Astrocyte of the spinal cord (primary cell): ENCODE results near the gene ERC2.

Source experiments
- DNase-seq: peaks from one replicate; pipeline ENCODE4 v3.0.0; 2011; ENCODE audit warnings: low read depth, low spot score
- H3K4me3 ChIP-seq: 2 replicates; pipeline ENCODE4 v1.5.1; 2011; ENCODE audit warnings: low read depth, mild to moderate bottlenecking, low read length, moderate library complexity
- in situ Hi-C: cut with HindIII; loops from 2 replicates; pipeline ENCODE4 v1.10.0; 2017; ENCODE audit warnings: low sequenced_read_pairs
- TF ChIP-seq, protein P1 (sequence below): IDR thresholded peaks from 2 replicates; pipeline ENCODE4 v1.5.1; 2012; ENCODE audit warnings: low read depth, mild to moderate bottlenecking, low read length, inconsistent platforms

The ERC2 gene

DNA sequence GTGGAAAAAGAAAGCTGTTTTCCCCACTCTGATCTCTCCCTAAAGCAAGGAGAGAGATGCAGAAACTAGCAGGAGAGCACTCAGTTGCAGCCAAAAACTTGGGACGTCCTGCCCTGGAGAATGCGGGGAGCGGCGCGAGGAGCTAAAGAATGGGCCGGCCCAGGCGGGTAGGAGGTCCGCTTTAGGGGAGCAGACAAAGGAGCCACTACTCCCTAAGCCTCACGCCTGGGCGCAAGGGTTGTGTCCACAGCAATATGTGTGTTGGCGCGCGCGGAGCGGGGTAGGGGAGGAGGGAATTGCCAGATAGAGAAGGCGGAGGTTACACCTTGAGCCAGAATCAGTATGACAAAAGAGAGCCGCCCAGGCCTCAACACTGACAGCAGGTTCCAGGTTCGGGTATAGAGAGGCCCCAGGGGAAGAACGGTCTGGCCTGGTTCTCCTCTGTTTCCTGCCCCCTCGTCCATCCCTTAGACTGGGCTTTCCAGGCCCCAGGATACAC, 984.0 kb downstream of the ERC2 start:
- in situ Hi-C loops = loop anchor here (25.0 kb wide), 1 partner anchor 597 kb away; no protein-coding TSS in a partner anchor
- peak overlapping the region; percentile 73 for H3K4me3 ChIP-seq
- TF ChIP-seq, protein P1, sequence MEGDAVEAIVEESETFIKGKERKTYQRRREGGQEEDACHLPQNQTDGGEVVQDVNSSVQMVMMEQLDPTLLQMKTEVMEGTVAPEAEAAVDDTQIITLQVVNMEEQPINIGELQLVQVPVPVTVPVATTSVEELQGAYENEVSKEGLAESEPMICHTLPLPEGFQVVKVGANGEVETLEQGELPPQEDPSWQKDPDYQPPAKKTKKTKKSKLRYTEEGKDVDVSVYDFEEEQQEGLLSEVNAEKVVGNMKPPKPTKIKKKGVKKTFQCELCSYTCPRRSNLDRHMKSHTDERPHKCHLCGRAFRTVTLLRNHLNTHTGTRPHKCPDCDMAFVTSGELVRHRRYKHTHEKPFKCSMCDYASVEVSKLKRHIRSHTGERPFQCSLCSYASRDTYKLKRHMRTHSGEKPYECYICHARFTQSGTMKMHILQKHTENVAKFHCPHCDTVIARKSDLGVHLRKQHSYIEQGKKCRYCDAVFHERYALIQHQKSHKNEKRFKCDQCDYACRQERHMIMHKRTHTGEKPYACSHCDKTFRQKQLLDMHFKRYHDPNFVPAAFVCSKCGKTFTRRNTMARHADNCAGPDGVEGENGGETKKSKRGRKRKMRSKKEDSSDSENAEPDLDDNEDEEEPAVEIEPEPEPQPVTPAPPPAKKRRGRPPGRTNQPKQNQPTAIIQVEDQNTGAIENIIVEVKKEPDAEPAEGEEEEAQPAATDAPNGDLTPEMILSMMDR = no peak
- no peak for DNase-seq

DNA sequence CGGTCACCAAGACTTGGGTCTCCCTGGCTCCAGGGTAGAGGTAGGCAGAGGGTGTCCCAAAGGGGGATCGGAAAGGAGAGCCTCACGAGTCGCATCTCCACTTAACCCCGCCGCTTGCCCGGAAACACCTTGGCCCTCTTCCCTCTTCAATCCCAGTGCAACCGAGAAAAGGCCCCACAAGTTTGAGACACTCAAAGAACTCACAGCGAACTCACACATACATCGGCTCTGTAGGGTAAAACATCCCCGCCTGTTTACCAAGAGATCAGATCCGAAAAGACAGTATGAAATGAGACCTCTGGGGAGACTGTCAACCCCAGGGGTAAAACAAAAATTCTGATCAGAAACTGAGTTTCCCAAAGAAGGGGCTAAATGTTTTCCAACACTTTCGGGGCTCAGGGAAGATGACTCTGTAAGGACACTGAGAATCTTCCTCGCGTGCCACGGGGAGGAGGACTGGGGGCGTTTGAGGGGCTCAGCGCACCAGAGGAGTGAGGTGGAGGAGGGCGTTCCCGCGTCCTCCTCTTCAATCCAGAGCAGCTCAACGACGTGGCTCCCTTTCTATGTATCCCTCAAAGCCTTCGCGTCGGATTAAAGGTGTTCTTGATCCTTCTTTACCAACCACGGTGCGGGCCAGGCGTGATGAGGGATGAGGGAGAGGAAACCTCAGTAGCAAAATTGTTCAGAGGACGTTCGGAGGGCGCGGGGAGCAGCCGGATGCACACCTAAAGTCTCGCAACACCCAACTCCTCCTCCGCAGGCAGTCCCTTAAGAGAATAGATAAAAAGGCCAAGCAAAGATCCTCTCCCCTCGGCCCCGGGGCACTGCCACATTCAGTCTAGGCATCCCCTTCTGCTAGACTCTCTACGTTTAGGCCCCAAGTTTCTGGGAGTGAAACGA, 984.8 kb downstream of the ERC2 start:
- in situ Hi-C loops = loop anchor here (25.0 kb wide), 1 partner anchor 596 kb away; no protein-coding TSS in a partner anchor
- TF ChIP-seq, protein P1 = no peak
- peak overlapping the region; percentile 73 for H3K4me3 ChIP-seq
- no peak for DNase-seq

DNA sequence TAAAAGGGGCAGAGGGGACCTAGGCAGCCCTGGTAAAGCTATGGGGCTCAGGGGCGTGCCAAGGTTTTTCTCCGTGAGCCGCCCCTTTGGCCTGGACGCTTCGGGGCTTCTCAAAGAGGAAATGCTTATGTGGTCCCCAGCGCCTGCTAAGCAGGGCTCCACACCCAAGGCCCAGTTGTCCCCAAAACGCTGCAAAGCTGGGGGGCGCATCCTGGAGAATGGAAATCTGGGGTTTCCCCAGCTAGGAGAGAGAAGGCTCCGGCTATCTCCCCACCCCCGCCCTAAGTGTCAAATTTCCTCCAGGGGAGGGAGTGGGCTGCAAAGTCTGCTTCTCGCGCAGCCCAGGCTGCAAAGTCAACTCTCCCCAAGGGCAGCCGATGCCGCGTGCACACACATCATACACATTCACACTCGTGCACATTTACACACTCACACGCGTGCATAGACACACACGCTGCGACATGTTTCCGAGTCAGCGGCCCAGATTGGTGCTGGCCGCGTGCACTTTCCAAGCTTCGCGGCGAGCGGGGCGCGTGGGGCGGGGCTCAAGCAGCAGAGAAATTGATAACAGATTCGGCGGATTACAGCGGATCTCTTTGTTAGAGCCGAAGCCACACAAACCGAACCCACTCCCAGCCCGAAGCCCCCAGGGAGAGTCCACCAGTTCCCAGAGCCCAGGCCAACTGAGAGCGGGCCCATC, 985.6 kb downstream of the ERC2 start:
- in situ Hi-C loops = loop anchor here (25.0 kb wide), 1 partner anchor 595 kb away; no protein-coding TSS in a partner anchor

DNA sequence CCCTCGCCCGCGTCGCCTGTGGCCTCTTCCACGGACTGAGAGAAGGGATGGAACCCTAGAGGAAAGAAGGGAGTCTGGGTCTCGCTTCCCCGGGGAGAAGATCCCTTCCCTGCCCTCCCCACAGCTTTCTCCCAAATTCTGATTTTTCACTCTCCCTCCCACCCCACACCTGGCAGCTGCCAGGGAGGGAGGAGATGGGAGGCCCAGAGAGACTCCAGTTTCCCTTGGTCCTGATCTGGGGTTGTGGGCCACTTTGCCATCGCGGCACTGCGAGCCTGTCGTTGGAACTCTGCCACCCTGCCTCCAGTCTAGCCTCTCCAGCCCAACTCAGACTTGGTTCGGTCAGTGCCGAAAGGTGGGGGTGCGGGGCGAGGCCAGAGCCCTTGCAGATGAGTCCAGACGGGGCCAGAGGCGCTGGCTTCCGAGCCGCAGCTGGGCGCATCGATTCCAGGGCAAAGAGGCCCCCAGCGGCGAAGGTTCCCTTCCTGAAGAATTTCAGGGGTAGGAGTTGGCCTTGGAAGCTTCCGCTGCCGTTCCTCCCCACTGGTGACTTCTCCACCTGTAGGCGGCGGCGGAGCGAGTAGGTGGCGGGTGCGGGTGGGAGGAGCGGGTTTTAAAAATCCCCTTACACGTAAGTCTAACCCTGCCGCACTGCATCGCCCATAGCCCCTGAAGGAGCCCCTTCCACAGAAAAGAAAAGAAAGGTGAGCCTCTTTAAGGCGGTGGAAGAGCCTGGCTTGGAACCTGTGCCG, 986.3 kb downstream of the ERC2 start:
- peak overlapping the region; percentile 73 for H3K4me3 ChIP-seq
- peak; percentile 62 for DNase-seq
- TF ChIP-seq, protein P1 = peak; percentile 23
- in situ Hi-C loops = loop anchor here (25.0 kb wide), 1 partner anchor 595 kb away; no protein-coding TSS in a partner anchor

More for the DNA sequence above, 985.6 kb downstream of the ERC2 start:
- peak; percentile 75 for DNase-seq
- TF ChIP-seq, protein P1 = no peak
- peak overlapping the region; percentile 73 for H3K4me3 ChIP-seq

DNA sequence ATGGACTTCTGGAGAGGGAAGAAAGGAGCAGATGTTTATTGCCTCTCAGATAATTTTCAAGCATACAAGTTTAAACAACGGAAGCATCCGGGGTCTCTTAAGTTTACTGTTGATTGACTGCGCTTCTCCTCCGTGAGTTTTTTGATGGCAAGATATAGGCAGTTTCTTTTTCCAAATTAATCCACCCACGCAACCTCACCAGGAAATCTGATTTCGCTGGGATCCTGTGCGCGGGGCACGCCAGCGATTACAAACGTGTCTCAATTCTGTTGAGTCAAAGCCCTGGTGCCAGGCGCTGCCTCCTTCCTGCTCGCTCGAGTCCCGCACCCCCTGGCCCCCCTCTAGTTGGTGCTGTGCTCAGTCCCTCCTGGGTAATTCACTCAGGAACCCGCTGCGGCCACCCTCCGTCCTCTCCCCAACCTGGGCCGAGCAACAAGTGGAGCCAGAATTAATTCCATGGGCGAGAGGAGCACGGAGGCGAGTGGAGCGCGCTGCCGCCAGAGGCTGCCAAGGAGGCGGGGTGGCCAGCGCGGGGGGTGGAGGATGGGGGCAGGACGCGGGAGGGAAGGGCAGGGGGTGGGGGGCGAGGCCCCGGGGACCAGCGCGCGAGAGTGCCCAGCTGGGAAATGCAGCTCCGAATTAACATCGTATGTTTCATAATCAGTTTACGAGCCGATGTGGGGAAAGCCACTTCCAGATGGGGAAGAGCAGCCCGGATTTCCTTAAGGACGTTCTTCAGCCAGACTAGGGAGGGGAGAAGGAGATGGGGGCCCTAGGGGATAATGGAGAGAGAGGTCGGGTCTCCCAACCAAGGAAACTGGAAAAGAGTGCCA, 987.1 kb downstream of the ERC2 start:
- DNase-seq = peak; percentile 73
- peak overlapping the region; percentile 73 for H3K4me3 ChIP-seq
- in situ Hi-C loops = loop anchor here (25.0 kb wide), 1 partner anchor 594 kb away; no protein-coding TSS in a partner anchor
- TF ChIP-seq, protein P1 = no peak
